ENCODE data around the gene LRRTM4. TPM values are rescaled to one million over a fixed set of nuclear protein-coding genes. Genes with fewer than 3 reads are reported as not detected.
"Not testable (repeated sequence)": the region's sequence is repeated elsewhere in the genome, so short reads cannot be mapped to it uniquely, and the experiment has no call there.

The LRRTM4 gene
- polyA plus RNA-seq, 1 donor, result 0.58 TPM

DNA sequence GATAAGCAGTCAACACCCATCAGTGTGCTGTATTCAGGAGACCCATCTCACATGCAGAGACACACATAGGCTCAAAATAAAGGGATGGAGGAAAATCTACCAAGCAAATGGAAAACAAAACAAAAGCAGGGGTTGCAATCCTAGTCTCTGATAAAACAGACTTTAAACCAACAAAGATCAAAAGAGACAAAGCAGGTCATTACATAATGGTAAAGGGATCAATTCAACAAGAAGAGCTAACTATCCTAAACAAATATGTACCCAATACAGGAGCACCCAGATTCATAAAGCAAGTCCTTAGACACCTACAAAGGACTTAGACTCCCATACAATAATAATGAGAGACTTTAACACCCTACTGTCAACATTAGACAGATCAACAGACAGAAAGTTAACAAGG is 358.2 kb downstream of the LRRTM4 start:
- DNase-seq (ENCODE audit: low read depth), result not testable (repeated sequence)

DNA sequence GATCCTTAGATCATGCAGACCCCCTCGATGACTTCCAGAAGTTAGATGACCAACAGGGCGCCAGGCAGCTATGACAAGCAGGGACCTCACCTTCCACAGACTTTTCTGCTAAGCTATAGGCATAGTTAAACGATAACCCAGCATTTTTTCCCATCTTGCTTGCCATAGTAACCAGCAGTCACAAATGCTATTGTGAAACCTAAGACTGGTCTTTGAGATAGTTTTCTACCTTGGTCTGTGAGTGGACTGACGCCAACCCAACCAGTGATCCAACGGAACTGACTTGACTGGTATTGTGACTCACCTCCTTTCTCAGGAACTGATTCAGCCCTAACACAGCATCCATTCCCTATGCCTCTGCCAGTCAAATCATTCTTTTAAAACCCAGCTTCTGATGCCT is 361.2 kb downstream of the LRRTM4 start:
- no peak for DNase-seq (ENCODE audit: low read depth)

DNA sequence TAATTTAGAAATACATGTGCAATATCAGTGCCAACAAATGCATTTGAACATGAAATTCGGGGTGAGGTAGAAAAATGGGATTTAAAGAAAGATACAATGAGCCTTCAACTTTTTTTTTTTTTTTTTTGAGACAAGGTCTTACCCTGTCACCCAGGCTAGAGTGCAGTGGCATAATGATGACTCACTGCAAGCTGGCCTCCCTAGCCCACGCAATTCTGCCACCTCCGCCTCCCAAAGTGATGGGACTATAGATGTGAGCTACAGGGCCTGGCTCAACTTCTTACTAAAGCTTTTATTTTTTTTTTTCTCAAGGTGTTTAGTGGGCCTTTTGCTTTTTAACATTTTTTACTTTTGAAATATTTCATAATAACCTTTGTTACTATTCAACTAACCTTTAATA is 365.6 kb downstream of the LRRTM4 start:
- no peak for DNase-seq (ENCODE audit: low read depth)

DNA sequence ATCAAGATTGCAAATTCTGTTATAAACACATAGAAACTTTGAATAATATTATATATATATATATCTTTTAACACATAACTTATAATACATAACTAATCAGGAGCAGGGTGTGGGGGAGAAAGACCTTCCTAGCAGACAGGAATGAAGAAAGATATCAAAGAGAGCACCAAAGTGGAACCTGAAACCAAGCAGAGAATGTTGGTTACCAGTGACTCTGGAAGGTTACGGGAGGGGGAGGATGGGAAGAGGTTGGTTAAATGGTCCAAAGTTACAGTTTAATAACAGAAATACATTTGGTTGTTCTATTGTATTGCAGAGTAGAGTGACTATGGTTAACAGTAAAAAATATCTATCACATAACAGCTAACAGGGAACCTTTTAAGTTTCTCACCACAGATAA is 366.7 kb downstream of the LRRTM4 start:
- DNase-seq (ENCODE audit: low read depth), result no peak

DNA sequence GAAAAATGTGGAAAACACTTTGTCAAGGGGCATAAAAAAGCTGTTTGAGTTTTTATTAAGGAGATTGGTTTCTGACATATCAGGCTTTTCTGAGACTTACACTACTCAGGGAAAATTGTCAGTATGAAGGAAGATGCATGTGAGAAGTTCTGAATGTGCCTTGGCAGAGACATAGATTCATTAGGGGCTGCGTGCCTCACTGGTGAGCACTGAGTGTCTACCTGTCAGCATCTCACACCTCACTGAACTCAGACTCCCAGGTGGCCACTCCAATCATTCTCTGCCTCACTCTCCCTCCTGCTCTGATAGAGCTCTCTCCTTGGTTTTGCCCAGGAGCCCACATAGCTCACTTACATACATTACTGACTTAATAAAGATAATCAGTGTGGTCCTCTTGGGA is 372.6 kb downstream of the LRRTM4 start:
- DNase-seq (ENCODE audit: low read depth), result no peak

DNA sequence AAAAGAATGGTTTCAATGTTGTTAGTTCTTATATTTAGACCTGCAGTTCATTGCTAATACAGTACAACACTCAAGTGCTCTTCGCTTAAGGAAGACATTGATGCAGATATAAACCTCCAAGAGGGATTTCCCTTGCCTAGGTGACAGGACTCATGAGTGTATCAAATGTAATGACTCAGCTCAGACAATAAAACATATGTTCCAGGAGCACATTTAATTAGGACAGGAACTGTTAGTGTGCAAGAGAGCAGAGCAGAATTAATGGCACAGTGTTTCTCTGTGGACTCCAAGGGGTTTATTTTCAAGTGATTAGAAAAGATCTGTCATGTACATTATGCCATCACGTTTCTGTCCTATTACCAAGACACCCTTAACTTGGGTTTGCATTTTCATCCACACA is 375.0 kb downstream of the LRRTM4 start:
- DNase-seq (ENCODE audit: low read depth), result no peak

DNA sequence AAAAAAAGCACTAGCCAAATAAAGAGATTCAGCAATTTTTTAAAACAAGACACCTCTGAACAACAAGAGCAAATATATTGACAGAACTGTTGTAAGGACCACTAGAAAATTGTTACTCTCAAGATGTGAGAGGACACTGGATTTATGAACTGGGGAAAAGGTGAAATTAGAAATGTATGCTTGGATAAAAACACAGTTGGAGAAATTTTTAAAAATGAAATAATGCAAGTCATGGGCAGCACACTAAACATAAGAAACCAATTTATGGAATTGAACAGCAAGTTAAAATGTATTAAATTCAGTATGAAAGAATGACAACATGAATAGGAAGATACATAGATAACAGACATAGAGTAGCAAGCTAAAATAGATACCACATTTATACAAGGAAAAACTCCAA is 377.4 kb downstream of the LRRTM4 start:
- DNase-seq (ENCODE audit: low read depth), result no peak

DNA sequence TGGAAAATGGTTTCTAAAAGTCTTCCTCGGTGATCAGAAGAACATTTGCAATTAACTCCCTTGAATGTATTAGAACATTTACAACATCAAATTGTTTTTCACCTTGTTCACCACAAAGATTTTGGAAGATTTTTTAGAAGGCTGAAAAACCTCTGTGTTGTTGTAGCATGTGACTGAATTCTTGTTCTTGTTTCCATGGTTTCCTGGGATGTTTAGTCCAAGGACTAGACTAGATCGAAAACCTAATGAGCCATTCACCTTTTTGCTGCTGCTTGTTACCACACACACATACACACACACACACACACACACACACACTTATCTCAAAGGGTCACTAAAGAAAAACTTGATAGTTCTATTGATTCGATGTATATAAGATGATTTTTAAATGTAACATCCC is 380.0 kb downstream of the LRRTM4 start:
- no peak for DNase-seq (ENCODE audit: low read depth)

DNA sequence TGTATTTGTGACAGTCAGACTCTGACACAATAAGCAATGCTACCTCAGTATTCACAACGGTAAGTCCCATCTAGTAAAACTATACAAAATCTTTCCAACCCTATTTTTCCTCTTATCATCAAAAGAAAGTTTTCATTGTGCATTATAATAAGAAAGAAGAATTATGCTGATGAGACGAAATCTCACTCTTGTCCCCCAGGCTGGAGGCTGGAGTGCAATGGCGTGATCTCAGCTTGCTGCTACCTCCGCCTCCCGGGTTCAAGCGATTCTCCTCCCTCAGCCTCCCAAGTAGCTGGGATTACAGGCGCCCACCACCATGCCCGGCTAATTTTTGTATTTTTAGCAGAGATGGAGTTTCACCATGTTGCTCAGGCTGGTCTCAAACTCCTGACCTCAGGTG is 393.7 kb downstream of the LRRTM4 start:
- DNase-seq (ENCODE audit: low read depth), result not testable (repeated sequence)

DNA sequence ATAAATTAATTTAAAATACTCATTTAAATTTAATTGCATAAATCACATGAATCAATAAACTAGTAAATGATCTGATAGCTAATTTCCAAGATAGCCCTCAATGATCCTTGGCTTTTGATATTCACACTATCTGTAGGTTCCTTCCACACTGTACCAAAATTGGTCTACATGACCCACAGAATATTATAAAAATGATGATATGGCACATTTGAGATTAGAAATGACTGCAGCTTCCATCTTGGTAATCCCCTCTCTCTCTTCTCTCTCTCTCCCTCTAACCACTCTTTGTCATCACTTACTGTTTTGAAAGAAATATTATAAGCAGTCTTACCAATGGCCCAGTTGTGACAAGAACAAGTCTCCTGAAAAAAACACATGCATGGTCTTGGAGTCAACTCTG is 394.8 kb downstream of the LRRTM4 start:
- DNase-seq (ENCODE audit: low read depth), result no peak

DNA sequence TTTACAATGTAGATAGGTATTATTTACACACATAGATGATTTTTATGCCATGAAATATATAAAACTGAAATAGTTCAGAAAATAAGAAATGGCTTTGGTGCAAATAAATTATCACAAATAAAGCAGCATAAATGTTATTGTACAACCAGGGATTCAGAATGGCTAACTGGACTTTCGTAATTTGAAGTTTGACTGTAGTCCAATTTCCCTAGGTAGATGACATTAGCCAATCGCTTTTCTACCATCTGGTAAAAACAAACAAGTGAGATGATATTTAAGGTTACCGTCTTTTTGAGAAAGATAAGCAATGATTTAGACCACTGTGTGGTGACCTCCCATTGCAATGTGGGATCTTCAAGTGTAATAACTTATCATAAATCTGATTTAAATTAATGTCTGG is 400.7 kb downstream of the LRRTM4 start:
- no peak for DNase-seq (ENCODE audit: low read depth)

DNA sequence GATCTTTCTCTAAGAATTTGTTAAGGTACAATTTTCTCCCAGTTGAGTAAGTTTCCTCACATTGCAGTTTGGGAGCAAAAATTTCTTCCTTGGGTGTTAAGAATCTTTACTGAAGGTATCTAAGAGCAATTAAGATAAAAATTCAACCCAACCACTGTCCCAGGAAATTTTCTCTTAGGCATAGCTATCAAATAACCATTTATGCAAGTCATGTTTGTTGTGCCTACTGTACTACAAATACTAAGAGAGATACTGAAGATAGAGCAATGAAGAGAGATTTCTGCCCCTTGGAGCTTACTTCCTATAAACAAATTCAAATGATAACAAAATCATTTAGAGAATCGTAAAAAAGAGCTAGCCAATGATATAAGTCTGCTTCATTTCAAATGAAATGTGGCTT is 402.8 kb downstream of the LRRTM4 start:
- no peak for DNase-seq (ENCODE audit: low read depth)

DNA sequence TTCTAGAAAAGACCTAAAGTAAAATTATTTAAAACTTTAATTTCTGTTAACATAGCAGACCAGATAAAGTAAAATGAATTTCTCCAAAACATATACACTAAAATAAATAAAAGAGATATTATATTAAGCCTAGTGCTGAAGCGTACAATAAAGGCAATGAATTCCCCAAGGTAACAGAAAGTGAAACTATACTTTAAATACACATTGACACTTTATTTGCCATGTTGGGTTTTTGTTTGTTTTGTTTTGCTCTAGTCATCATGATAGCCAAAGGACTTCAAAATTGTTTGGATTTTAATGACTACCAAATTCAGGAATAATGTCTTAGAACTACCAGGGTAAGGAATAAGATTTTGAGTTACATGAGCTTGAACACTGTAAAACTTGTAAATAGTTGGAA is 413.3 kb downstream of the LRRTM4 start:
- DNase-seq (ENCODE audit: low read depth), result no peak

DNA sequence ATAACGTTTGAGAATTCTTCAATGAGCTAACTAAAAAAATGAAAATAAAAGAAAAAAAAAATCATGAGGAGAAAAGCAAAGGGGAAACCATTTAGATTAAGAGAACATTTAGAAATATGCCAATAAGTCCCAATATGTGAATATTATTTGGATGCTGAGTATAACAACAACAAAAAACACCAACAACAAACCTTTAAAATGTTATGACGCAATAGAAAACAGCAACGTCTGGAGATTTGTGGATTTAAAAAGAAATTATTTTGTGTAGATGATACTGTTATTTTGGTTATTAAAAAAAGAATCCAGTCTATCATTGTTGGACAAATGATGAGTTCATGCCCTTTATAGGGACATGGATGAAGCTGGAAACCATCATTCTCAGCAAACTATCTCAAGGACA is 417.2 kb downstream of the LRRTM4 start:
- no peak for DNase-seq (ENCODE audit: low read depth)

DNA sequence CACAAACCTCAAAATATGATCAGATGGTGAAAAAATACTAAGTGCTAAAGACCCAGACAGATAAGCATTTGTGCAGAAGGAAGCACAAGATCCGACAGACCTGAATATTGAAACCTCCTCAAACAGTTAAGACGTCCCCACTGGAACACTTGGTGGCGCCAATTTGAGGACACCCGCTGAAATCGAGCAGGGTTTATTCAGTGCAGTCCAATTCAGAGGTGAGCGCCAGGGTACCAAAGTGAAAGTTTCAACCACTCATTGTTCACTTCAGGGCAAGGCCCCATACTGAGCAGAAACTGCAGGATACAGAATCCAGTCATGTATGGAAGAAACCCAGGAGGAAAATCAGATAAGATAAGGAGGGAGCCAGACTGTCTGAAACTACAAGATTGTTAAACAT is 417.6 kb downstream of the LRRTM4 start:
- no peak for DNase-seq (ENCODE audit: low read depth)

DNA sequence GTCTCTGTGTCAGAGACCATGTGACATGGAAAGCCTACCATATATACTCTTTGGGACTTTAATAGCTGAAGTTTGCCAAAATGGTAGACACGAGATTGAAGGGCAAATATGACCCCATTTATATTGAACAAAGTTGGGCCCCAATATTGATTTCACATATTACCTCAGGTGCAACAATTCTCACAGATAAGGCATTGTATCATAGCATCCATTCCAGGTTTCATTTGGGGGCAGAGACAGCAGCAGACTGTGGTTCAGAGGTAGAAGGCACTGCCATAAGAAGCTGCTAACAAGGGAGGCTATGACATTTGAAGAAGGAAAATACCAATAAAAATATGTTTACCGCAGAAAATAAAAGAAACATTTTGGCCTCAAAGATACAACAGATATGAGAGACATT is 419.2 kb downstream of the LRRTM4 start:
- no peak for DNase-seq (ENCODE audit: low read depth)

DNA sequence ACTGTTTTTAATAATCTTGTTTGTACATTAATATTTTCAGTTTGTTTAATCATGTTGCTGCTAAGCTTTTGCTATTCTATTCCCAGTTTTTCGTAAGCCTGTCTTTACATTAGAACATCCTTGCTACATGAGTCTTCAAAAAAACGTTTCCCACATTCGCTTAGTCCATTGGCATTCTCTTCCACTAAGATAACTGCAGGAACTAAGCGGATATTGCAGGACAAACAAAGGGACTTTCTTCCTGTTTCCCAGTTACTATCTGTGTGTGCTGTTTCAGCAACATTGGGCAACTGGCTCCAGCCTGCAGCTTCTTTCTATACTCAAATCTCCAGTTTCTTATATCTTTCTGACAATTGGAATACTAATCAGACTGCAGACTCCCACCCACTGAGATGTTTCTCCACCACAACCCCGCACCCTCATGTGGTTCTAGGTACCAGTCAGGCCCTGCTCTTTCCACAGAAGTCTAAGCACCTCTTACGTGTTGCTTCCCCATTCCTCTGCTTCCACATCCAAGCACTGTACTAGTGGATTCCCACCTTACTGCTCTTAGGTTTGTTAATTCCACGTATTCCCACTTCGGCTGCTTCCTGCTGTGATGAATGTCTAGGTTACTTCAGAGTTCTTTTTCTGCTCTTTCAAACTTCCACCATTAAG is 420.3 kb downstream of the LRRTM4 start:
- no peak for DNase-seq (ENCODE audit: low read depth)

DNA sequence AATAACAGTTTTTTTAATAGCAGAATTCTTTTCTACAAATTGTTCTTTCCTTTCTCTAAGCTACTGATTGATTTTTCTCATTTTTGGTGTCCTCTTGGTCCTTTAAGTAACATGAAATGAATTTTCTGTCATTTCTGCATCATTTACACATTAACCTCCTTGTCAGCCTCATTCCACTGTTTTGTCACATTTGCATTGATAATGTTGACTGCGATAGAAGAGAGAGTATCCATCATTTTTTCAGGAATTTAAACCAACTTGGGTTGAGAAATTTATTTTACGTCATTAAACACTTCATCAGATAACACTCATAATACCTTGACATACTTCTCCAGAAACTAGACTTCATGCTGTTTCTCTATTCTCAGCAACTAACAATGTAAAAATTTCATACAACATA is 422.2 kb downstream of the LRRTM4 start:
- DNase-seq (ENCODE audit: low read depth), result no peak

DNA sequence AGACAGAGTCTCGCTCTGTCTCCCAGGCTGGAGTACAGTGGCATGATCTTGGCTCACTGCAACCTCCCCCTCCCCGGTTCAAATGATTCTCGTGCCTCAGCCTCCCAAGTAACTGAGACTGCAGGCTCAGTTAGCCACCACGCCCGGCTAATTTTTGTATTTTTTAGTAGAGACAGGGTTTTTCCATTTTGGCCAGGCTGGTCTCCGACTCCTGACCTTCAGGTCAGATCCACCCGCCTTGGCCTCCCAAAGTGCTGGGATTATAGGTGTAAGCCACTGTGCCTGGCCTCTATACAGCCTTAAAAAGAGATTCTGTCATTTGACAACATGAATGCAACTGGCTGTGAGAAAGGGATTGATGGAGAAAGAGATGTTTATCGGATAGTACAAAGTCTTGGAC is 426.7 kb downstream of the LRRTM4 start:
- DNase-seq (ENCODE audit: low read depth), result not testable (repeated sequence)

DNA sequence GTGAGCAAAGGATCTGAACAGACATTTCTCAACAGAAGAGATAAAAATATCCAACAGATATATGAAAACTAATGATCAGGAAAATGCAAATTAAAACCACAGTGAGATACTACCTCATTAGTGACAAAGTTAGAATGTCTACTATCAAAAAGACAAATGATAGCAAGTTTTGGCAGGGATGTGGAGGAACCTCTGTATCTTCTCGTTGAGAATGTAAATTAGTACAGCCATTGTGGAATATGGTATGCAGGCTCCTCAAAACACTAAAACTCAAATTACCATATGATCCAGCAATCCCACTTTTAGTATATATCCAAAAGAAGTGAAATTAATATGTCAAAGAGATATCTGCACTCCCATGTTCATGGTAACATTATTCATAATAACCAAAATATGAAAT is 427.1 kb downstream of the LRRTM4 start:
- DNase-seq (ENCODE audit: low read depth), result no peak

DNA sequence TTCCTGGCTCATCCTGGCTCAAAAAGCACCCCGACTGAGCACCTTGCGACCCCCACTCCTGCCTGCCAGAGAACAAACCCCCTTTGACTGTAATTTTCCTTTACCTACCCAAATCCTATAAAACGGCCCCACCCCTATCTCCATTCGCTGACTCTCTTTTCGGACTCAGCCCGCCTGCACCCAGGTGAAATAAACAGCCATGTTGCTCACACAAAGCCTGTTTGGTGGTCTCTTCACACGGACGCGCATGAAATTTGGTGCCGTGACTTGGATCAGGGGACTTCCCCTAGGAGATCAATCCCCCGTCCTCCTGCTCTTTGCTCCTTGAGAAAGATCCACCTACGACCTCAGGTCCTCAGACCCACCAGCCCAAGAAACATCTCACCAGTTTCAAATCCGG is 433.8 kb downstream of the LRRTM4 start:
- not testable (repeated sequence) for DNase-seq (ENCODE audit: low read depth)

DNA sequence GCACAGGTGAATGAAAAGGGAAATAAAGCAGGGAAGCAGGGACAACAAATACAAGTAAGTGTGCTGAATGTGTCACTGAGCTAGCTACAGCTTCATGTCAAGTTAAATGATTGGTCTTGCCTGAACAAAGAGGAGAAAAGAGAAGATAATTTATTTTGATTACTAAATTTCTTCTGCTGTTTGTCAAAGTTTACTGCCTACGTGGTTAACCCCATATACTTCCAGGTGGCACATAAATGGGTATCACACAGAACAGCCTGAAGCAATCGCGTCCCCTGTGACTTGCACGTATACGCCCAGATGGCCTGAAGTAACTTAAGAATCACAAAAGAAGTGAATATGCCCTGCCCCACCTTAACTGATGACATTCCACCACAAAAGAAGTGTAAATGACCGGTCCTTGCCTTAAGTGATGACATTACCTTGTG is 434.2 kb downstream of the LRRTM4 start:
- no peak for DNase-seq (ENCODE audit: low read depth)

DNA sequence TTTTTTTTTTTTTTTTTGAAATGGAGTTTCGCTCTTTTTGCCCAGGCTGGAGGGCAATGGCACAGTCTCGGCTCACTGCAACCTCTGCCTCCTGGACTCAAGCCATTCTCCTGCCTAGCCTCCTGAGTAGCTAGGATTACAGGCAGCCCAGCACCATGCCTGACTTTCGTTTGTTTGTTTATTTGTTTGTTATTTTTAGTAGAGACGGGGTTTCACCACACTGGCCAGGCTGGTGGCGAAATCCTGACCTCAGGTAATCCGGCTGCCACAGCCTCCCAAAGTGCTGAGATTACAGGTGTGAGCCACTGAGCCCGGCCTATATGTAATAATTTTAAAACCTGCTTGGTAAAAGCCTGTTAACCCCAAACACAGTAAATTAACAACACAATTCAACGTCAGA is 435.7 kb downstream of the LRRTM4 start:
- no peak for DNase-seq (ENCODE audit: low read depth)

DNA sequence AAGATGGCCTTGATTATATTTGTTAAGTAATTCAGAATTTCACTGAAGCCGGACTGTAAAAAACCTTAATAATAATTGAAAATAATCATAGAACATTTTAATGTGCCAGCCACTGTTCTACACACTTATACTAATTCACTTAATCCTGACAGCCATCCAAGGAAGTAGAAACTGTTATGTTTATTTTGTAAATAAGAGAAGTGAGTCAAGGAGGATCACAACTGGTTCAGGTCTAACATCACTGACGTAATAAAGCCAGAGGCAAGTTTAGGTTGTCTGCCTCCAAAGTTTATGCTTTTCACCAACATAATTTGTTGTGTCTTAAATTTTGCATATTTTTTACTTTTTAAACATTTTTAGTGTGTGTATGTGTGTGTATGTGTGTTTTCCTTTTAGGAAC is 436.1 kb downstream of the LRRTM4 start:
- DNase-seq (ENCODE audit: low read depth), result no peak
